Muscle layer of duodenum (tissue), 2 donors: ENCODE data around the gene MEIS3.
"Not testable (repeated sequence)": the region's sequence is repeated elsewhere in the genome, so short reads cannot be mapped to it uniquely, and the experiment has no call there.

ENCODE experiments used
- H3K27ac ChIP-seq: one replicate; pipeline ENCODE4 v1.7.0; 2013; ENCODE audit warnings: mild to moderate bottlenecking, low read length
- H3K27me3 ChIP-seq: one replicate; pipeline ENCODE4 v1.7.0; 2013; ENCODE audit warnings: low read depth, mild to moderate bottlenecking, control low read depth, low read length
- H3K36me3 ChIP-seq, 2 donors: one replicate each; pipeline ENCODE4 v1.7.0; 2013; ENCODE audit warnings: low read length in 2 of 2, control low read depth in 1 of 2, mild to moderate bottlenecking in 1 of 2; ENCODE audit not compliant: insufficient read depth in 2 of 2, control insufficient read depth in 1 of 2
- H3K4me1 ChIP-seq, 2 donors: one replicate each; pipeline ENCODE4 v1.7.0; 2013; ENCODE audit warnings: low read length in 2 of 2, mild to moderate bottlenecking in 2 of 2, control low read depth in 1 of 2, moderate library complexity in 1 of 2; ENCODE audit not compliant: insufficient read depth in 2 of 2, control insufficient read depth in 1 of 2
- H3K4me3 ChIP-seq, 2 donors: one replicate each; pipeline ENCODE4 v1.7.0; 2013; ENCODE audit warnings: low read length in 2 of 2, low read depth in 1 of 2, mild to moderate bottlenecking in 1 of 2
- H3K9me3 ChIP-seq, 2 donors: one replicate each; pipeline ENCODE4 v1.7.0; 2013; ENCODE audit warnings: low read length in 2 of 2, control low read depth in 1 of 2, mild to moderate bottlenecking in 1 of 2; ENCODE audit not compliant: control insufficient read depth in 1 of 2
- donor health status: healthy.

Gene MEIS3

DNA sequence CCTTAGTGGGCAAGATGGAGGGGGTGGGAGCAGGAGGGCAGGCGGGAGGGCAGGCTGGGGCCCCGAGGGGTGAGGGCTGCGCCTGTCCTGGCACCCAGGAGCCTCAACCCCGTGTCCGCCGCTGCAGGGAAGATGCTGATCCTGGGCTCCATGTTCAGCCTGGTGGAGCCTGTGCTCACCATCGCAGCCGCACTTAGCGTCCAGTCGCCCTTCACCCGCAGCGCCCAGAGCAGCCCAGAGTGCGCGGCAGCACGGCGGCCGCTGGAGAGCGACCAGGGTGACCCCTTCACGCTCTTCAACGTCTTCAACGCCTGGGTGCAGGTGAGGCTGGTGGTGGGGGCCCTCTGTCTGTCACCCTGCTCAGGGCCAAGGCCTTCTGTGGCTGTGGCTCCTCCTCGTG, 46.7 kb downstream of the MEIS3 start:
- no peak overlapping the region for H3K27ac ChIP-seq
- H3K4me3 ChIP-seq = no peak overlapping the region
- peaks cover 40 to 77% of the 10 kb centered on the region in 2 donors for H3K36me3 ChIP-seq
- H3K9me3 ChIP-seq = no peaks in the 10 kb centered on the region
- H3K4me1 ChIP-seq = no peaks in the 10 kb centered on the region
- no peaks in the 10 kb centered on the region for H3K27me3 ChIP-seq

DNA sequence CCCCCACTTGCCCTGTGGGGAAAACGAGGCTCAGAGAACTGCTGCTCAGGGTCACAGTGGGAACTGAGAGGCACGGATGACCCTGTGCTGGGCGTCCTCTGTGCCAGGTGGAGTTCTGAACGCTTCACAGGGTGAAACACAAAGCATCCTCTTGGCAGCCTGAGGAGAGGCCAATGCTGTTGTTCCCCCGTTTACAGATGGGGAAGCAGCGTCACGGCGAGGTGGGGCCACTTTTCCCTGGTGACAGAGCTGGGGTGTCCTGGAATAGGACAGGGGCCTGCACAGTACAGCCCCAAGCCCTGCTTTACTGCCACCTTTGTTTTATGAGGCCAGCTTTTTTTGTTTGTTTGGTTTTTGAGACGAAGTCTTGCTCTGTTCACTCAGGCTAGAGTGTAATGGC, 48.1 kb downstream of the MEIS3 start:
- Histone ChIP-seq H3K27me3 (no peaks in the 10 kb centered on the region), H3K4me1 (no peaks in the 10 kb centered on the region), H3K36me3 (peaks cover 35 to 68% of the 10 kb centered on the region in 2 donors), H3K4me3 (no peak overlapping the region), H3K27ac (no peak overlapping the region), H3K9me3 (no peaks in the 10 kb centered on the region)

DNA sequence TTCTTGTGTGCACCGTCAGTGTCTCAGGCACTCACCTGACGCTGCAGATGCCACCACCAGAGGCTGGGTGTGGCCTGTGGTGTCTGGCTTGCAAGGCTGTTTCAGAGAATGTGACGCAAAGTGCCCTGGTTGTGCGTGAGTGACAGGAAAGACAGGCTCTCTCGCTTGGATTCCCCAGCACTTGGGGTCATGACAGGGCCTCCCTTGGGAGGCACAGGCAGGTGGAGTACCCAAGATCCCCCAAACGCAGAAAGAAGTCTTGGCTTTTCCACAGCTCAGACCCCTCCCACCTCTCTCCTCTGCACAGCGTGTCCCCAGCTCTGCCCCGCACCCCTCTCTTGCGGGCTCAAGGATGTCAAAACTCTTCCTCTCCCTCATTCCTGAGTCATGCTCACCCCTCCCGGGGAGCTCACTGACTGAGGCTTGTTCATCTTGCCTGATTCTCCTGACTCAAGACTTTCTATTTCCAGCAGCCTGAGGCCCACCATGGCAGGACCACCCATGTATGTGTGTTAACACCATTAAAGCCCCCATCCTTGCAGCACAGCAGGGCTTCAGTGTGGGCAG, 49.2 kb downstream of the MEIS3 start:
- no peaks in the 10 kb centered on the region for H3K27me3 ChIP-seq
- no peak overlapping the region for H3K27ac ChIP-seq
- no peaks in the 10 kb centered on the region for H3K4me1 ChIP-seq
- H3K4me3 ChIP-seq = no peak overlapping the region
- H3K9me3 ChIP-seq = no peaks in the 10 kb centered on the region
- peaks cover 31 to 63% of the 10 kb centered on the region in 2 donors for H3K36me3 ChIP-seq

DNA sequence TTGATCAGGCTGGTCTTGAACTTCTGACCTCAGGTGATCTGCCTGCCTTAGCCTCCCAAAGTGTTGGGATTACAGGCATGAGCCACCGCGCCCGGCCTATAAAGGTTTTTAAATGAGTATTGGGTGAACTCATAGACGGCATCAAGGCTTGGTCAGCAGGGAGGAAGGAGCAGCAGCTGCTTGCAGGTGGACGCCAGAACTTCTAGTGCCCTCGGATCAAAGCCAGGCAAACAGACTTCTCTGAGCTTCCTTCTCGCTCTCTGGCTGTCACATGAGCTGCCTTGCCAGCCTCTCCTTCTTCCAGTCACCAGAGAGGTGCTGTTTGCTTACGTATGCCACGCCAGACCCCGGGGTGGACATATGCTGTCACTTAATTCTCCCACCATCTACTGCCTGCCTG, 53.9 kb downstream of the MEIS3 start:
- H3K27me3 ChIP-seq, H3K4me1 ChIP-seq, H3K4me3 ChIP-seq, H3K27ac ChIP-seq, H3K9me3 ChIP-seq: not testable (repeated sequence)
- peaks cover 25 to 70% of the 10 kb centered on the region in 2 donors for H3K36me3 ChIP-seq

DNA sequence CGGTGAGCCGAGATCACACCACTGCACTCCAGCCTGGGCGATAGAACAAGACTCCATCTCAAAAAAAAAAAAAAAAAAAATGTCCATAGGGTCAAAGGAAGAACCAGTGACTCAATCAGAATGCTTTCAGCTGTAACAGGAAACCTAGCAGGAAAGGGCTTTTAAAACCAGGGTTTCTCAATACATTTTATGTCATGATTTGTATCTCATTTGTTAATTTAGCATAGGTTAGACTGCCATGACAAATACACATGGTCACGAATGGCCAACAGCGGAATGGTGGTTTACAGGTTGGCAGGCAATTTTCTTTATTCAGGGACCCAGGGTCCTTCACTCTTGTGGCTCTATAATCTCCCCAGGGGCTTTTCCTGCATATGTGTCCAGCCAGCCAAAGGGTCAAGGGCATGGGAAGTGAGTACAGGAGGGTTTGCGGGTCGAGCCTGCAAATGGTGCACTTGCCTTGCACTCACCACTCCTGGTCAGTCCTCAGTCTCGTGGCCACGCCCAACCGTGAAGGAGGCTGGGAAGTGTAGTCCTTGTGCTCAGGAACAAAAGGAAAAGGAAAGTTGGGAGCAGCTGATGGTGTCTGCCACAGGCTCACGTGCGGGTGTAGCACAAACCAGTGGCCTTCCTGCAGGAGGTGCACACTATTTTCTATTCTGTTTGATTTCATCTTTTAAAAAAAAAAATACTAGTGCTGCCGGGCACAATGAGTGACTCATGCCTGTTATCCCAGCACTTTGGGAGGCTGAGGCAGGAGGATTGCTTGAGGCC, 55.4 kb downstream of the MEIS3 start:
- Histone ChIP-seq H3K27ac (no peak overlapping the region), H3K36me3 (peaks cover 22 to 70% of the 10 kb centered on the region in 2 donors), H3K4me3 (no peak overlapping the region), H3K9me3 (no peaks in the 10 kb centered on the region), H3K27me3 (no peaks in the 10 kb centered on the region), H3K4me1 (no peaks in the 10 kb centered on the region)

DNA sequence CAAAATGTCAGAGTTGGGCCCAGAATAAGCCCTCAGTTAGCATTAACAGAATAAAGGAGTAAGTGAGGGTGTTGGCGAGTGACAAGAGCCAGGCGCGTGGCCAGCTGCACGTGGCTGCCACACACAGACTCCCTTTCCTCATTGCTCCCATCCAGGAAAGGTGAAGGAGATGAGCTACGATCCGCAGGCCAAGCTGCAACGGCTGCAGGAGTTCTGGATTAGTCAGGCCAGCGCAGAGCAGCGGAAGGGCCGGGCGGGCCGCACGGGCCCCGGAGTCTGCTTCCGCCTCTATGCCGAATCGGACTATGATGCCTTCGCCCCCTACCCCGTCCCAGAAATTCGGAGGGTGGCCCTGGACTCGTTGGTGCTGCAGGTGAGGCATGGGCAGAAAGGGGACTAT, 57.0 kb downstream of the MEIS3 start:
- H3K27me3 ChIP-seq = no peaks in the 10 kb centered on the region
- H3K27ac ChIP-seq = no peak overlapping the region
- H3K4me3 ChIP-seq = no peak overlapping the region
- no peaks in the 10 kb centered on the region for H3K9me3 ChIP-seq
- H3K4me1 ChIP-seq = no peaks in the 10 kb centered on the region
- peaks cover 30 to 80% of the 10 kb centered on the region in 2 donors for H3K36me3 ChIP-seq

DNA sequence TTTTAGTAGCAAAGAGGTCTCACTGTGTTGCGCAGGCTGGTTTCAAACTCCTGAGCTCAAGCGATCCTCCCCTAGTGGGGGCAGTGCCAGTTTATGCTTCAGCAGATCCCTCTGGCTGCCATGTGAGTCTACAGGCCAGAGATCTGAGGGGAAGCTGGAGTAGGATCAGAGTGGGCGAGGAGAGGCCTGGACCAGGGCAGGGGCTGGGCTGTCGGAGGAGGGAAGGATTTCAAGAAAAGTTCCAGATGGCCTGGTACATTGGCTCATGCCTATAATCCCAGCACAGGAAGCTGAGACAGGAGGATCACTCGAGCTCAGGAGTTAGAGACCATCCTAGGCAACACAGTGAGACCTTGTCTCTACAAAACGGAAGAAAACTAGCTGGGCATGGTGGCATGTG, 60.4 kb downstream of the MEIS3 start:
- Histone ChIP-seq H3K27me3 (no peaks in the 10 kb centered on the region), H3K4me1 (no peaks in the 10 kb centered on the region), H3K27ac (no peak overlapping the region), H3K36me3 (peaks cover 49 to 89% of the 10 kb centered on the region in 2 donors), H3K9me3 (no peaks in the 10 kb centered on the region), H3K4me3 (no peak overlapping the region)

DNA sequence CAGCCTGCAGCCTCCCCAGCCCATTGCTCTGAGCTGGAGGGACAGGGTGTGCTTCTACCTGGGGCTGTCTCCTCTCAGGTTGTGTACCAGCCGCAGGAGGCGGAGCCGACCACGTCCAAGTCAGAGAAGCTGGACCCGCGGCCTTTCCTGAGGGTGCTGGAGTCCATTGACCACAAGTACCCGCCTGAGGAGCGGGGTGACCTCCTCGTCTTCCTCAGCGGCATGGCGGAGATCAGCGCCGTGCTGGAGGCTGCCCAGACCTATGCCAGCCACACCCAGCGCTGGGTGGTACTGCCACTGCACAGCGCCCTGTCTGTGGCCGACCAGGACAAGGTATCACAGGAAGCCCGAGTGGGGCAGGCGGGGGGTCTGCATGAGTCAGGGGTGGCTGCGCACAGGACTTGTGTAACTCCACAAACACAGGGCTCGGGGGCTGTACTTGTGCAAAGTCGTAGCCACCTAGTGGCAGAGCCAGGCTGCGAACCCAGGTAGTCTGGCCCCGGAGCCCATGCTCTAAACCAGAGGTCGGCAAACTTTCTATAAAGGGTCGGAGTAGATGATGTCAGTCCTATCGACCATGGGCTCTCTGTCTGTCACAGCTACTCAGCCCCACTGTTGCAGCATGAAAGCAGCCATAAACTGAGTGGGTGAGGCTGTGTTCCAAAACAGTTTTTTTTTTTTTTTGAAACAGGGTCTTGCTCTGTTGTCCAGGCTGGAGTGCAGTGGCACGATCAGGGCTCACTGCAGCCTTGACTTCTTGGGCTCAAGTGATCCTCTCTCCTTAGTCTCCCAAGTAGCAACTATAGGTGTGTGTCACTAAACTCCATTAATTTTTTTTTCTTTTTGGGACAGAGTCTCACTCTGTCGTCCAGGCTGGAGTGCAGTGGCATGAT, 61.3 kb downstream of the MEIS3 start:
- no peak overlapping the region for H3K27ac ChIP-seq
- no peaks in the 10 kb centered on the region for H3K9me3 ChIP-seq
- H3K27me3 ChIP-seq = no peaks in the 10 kb centered on the region
- no peaks in the 10 kb centered on the region for H3K4me1 ChIP-seq
- no peak overlapping the region for H3K4me3 ChIP-seq
- peaks cover 53 to 88% of the 10 kb centered on the region in 2 donors for H3K36me3 ChIP-seq

DNA sequence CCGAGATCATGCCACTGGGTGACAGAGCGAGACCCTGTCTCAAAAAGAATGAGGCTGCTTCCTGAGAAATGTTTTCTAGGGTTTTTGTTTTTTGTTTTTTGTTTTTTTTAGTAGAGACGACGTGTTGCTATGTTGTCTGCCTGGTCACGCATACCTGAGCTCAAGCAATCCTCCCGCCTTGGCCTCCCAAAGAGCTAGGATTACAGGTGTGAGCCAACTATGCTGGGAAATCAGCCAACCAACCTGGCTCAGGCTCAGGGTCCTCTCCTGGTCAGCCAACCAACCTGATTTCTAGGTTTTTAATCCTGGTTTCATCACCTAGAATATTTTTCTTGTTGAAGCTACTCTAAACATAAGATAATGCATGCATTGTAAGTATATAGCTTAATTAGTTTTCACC, 62.4 kb downstream of the MEIS3 start:
- Histone ChIP-seq H3K36me3 (peaks cover 53 to 85% of the 10 kb centered on the region in 2 donors), H3K9me3 (no peaks in the 10 kb centered on the region), H3K27ac (no peak overlapping the region), H3K4me3 (no peak overlapping the region), H3K27me3 (no peaks in the 10 kb centered on the region), H3K4me1 (no peaks in the 10 kb centered on the region)

DNA sequence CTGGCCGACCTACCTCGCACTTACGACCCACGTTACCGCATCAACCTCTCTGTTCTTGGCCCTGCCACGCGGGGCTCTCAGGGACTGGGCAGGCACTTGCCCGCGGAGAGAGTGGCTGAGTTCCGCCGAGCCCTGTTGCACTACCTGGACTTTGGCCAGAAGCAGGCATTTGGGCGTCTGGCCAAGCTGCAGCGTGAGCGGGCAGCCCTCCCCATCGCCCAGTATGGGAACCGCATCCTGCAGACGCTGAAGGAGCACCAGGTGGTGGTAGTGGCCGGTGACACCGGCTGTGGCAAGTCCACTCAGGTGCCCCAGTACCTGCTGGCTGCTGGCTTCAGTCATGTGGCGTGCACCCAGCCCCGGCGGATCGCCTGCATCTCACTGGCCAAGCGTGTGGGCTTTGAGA, 66.0 kb downstream of the MEIS3 start:
- Histone ChIP-seq H3K27ac (no peak overlapping the region), H3K9me3 (no peaks in the 10 kb centered on the region), H3K4me3 (no peak overlapping the region), H3K27me3 (no peaks in the 10 kb centered on the region), H3K4me1 (peaks cover 5 to 8% of the 10 kb centered on the region in 2 donors), H3K36me3 (peaks cover 41 to 53% of the 10 kb centered on the region in 2 donors)
